Measurements from ENCODE around the gene AGPAT3. TPM values are rescaled to one million over a fixed set of nuclear protein-coding genes. Genes with fewer than 3 reads are reported as not detected.

The AGPAT3 gene
- total RNA-seq, 4 donors from 2014 or later: 31.7 to 35.7 (median 33.0) TPM

DNA sequence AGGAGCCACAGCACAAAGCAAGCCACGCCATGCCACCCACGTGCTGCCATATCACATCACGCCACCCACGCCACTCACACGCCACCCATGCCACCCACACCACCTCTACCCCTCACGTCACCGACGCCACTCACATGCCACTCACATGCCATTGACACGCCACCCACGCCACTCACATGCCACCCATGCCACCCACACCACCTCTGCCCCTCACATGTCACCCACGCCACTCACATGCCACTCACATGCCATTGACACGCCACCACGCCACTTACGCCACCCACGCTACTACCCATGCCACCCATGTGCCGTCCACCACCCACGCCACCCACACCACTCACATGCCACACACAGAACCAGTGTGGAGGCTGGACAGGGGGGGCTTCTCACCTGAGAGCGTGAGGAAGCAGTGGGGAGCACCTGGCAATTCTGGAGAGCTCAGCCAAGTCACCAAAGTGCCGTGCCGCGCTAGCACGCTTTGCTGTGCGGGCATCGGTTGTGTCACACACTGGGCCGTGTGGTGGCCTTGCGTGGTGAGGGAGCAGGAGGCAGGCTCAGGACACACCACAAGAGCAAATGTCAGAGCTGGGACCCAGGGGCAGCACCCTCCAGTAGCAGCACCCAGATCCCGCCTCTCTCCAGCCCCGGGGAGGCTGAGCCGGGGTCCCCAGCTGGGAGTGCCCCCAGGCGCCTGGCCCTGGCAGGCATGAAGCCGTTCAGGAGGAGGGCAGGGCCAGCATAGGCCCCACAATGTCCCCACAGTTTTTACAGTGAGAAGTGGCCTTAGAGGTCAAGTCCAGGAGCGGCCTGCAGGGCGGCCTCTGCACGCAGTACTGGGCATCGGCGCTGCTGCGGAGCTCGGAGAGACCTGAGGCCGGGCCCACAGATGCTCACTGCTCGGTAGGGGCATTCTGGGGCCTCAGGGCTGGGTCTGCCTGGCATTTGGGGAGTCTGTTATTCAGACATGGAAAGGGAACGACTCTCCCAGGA lies 70.0 kb downstream of the AGPAT3 start:
- no peak for TF ChIP-seq POLR2A (IDR thresholded peaks at IDR 0.05)
- TF ChIP-seq, protein P1, sequence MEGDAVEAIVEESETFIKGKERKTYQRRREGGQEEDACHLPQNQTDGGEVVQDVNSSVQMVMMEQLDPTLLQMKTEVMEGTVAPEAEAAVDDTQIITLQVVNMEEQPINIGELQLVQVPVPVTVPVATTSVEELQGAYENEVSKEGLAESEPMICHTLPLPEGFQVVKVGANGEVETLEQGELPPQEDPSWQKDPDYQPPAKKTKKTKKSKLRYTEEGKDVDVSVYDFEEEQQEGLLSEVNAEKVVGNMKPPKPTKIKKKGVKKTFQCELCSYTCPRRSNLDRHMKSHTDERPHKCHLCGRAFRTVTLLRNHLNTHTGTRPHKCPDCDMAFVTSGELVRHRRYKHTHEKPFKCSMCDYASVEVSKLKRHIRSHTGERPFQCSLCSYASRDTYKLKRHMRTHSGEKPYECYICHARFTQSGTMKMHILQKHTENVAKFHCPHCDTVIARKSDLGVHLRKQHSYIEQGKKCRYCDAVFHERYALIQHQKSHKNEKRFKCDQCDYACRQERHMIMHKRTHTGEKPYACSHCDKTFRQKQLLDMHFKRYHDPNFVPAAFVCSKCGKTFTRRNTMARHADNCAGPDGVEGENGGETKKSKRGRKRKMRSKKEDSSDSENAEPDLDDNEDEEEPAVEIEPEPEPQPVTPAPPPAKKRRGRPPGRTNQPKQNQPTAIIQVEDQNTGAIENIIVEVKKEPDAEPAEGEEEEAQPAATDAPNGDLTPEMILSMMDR (IDR thresholded peaks at IDR 0.05): no peak
- no peak overlapping the region for H3K4me3 ChIP-seq
- WGBS, 2 donors: 93 to 95% methylated on average over 18 to 28 of the region's 41 CpGs
- H3K27ac ChIP-seq: peak overlapping the region in 1 of 4 donors; percentile 55
- no peak for DNase-seq
- no peaks in the 10 kb centered on the region for H3K27me3 ChIP-seq
- H3K9me3 ChIP-seq: no peaks in the 10 kb centered on the region
- intact Hi-C loops (cut with DNase I): loop anchor here (5.0 to 10.0 kb wide), 2 partner anchors 70 to 128 kb away; partner anchors contain the start of gene AGPAT3
- H3K36me3 ChIP-seq: peaks cover 0 to 46% (median 0%) of the 10 kb centered on the region in 3 donors
- peaks cover 7 to 39% (median 14%) of the 10 kb centered on the region in 3 donors for H3K4me1 ChIP-seq

DNA sequence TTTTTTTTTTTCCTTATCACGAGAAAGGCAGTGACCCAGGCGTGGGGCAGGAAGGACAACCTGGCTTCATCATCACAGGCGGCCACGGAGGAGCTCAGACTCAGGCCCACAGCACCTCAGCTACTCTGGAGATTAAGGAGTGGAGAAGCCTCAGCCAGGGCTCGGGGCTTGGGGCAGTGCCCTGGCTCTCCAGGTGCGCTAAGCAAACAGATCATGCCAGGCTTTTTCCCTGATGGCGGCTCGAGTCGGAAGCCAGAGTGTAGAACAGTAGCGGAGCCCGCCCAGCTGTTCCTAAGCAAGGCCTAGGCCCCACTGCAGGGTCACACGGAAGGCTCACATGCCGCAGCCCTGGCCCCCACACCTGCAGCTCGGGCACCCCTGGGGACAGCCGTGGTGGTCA lies 70.7 kb downstream of the AGPAT3 start:
- Histone ChIP-seq H3K36me3 (peaks cover 0 to 46% (median 0%) of the 10 kb centered on the region in 3 donors), H3K4me3 (no peak overlapping the region), H3K9me3 (no peaks in the 10 kb centered on the region), H3K4me1 (peaks cover 7 to 34% (median 14%) of the 10 kb centered on the region in 3 donors), H3K27ac (peak overlapping the region in 3 of 4 donors; percentile 55 to 72 (median 61)), H3K27me3 (no peaks in the 10 kb centered on the region)
- TF ChIP-seq, protein P1 (IDR thresholded peaks at IDR 0.05): no peak
- intact Hi-C loops (cut with DNase I): loop anchor here (5.0 to 10.0 kb wide), 2 partner anchors 71 to 128 kb away; partner anchors contain the start of gene AGPAT3
- no peak for DNase-seq
- 76 to 78% methylated on average over 7 to 8 of the region's 15 CpGs for WGBS, 2 donors

- H3K36me3 ChIP-seq: peaks cover 0 to 47% (median 0%) of the 10 kb centered on the region in 3 donors
- peaks cover 7 to 33% (median 14%) of the 10 kb centered on the region in 3 donors for H3K4me1 ChIP-seq
- WGBS, 2 donors: 79 to 83% methylated on average over 9 to 15 of the region's 25 CpGs
- H3K27ac ChIP-seq: peak overlapping the region; percentile 14 to 72 (median 58)
- no peaks in the 10 kb centered on the region for H3K9me3 ChIP-seq
- H3K4me3 ChIP-seq: no peak overlapping the region
- TF ChIP-seq POLR2A (IDR thresholded peaks at IDR 0.05): no peak
- TF ChIP-seq, protein P1 (IDR thresholded peaks at IDR 0.05): no peak
- DNase-seq: no peak
- no peaks in the 10 kb centered on the region for H3K27me3 ChIP-seq
- intact Hi-C loops (cut with DNase I): loop anchor here (5.0 to 10.0 kb wide), 2 partner anchors 72 to 129 kb away; partner anchors contain the start of gene AGPAT3
Measured at GRCh38 chr21:43936247-43936967, 71.4 kb downstream of the AGPAT3 start.

DNA sequence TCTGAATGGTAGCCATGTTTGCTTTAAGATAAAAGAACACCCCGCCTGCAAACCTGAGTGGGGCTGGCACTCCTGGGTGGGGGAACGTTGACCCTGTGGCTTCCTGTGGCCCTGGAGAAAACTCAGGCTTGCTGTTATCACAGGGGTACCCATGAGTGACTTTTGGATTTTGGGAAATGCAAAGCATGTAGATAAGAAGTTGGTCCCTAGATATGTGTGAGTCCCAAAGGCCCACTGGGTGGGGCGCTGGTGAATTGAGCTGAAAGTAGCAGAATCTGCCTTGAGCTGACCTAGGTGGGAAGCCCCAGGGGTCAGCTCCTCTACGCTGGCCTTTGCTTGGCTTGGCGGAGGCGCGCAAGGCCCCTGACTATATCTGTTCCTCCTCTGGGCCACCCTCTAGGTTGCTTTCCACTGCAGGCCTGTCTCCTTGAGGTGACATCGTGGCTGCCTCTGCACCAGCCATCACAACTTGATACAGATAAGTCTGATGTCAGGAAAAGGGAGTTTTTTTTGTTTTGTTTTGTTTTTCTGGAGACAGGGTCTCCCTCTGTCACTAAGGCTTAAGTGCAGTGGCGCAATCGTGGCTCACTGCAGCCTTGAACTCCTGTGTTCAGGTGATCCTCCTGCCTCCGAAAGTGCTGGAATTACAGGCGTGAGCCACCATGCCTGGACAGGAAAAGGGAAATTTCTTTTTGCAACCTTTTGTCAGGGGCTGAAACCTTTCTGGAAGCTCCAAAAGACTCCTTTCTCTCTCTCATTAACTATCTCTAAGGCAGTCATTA lies 72.2 kb downstream of the AGPAT3 start:
- H3K27ac ChIP-seq: peak overlapping the region in 2 of 4 donors; percentile 55 to 61
- TF ChIP-seq POLR2A (IDR thresholded peaks at IDR 0.05): no peak
- TF ChIP-seq, protein P1 (IDR thresholded peaks at IDR 0.05): no peak
- no peak for DNase-seq
- H3K27me3 ChIP-seq: no peaks in the 10 kb centered on the region
- H3K9me3 ChIP-seq: no peaks in the 10 kb centered on the region
- peaks cover 0 to 54% (median 0%) of the 10 kb centered on the region in 3 donors for H3K36me3 ChIP-seq
- H3K4me1 ChIP-seq: peaks cover 7 to 33% (median 14%) of the 10 kb centered on the region in 3 donors
- intact Hi-C loops (cut with DNase I): loop anchor here (5.0 to 10.0 kb wide), 2 partner anchors 72 to 130 kb away; partner anchors contain the start of gene AGPAT3
- WGBS, 2 donors: 84 to 87% methylated on average over 9 to 12 of the region's 12 CpGs
- H3K4me3 ChIP-seq: no peak overlapping the region

All from esophagus squamous epithelium (tissue), 5 donors.